CD4-positive, alpha-beta T cell treated with Interleukin-15 for 1 hour (primary cell): Measurements from ENCODE around the gene BMPER.

Experiments
- DNase-seq: peaks from one replicate; pipeline ENCODE4 v3.0.0-alpha.2; 2020

The BMPER gene

DNA sequence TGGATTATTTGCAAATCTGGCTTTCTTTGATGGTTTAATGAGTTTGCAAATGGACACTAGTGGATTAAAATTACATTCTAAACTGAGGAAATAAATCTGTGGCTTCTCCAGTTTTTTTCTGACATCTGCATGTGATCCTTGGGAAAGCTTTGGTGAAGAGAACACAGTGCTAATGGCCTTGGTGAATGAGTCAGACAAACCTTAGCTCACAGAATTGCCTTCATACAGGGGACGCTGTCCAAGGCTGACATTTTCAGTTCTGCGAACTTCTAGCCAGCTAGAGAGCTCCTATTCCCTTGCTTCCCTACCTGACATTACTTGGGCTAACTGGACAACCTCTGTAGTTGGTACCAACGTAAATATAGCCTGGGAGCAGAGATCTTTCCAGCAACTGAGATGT lies 21.2 kb downstream of the BMPER start:
- DNase-seq = no peak

DNA sequence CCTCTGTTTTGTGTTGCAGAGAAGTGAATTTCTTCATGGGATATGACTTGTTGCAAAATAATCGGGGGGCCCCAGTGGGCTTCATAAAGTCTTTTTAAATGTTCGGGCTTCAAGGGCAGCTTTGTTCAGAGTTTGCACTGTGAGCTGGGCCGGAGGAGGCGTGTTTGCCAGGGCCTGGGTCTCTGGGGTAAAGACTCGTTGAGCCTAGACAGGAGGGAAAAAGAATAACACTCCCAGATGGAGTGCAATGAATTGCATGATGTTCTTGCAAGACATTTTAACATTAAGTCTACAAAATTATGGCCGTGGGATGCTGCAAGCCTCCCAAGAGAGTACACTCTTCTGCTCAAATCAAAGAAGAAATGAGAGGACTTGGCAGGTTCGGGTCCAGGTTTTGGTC lies 23.6 kb downstream of the BMPER start:
- no peak for DNase-seq

DNA sequence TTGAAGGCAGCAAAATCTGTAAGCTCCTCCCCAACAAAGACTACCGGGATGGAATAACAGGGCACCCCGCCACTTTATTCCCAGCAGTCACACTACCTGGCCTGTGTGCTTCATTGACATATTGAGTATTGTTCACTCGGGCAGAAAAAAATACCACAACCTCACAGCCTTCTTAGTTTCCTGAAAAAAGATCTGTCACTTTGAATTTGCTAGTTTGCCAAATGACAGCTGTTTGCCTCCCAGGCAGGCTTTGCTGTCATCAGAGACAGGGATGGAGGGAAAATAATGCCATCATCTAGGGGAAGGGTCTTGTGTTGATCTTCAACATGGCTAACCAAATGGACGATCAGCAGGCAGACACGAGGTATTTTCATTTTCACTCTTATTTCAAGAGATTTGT lies 26.9 kb downstream of the BMPER start:
- no peak for DNase-seq

DNA sequence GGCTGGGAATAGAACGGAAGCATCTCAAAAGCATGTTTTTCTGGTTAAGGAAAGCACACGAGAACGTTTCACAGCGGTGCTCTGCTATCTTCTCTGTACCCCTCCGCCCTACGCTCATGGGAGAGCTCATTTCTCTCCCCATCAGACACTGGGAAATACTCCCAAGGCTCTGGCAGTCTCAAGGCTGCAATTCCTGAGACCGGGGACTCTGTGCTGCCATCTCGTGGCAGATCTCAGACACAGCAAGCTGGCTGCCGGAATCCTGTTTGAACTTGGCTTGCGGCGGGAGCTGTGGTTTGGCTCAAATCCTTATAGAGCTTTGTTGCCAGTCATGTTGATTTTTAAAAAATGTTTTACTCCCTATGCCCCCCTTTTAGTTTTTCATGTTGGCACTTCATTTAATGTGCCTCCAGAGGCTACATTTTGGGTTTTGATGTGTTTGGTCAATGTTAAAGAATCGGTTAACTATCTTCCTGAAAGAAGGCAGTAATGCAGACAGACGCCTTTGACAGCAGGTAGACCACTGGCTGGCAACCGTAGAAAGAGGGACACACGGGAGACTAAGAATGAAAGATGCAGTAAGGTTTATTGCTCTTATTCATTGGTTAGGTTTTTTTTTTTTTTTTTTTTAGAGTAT lies 27.6 kb downstream of the BMPER start:
- DNase-seq = peak; percentile 31

DNA sequence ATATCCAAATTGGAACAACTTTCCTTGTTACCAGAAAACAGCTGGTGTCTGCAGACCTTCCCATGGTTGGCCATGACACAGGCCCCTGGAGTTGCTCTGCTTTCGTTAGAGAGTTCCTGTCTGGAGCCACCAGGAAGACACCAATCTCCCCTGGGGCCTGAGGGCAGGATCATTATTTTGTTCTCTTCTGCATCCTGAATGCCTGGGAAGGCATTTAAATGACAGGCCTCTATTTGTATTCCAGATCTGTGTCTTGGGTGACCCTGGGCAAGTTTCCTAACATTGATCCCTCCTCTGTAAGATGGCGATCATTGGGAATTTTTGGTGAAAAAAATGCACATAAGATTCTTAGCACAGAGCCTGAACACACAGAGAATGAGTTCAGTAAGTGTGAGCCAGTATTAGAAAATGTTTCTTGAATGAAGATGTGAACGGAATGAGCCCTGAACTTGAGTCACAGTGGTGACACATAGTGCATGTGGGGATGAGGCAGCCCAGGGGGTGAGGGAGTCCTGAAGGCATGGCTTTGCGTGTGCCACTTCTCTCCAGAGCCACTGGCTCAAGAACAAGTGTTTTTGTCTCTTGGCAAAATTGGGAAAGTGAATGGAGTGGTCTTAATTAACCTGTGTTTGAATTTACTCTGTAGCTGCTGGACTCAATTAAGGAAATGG lies 28.4 kb downstream of the BMPER start:
- DNase-seq = no peak

DNA sequence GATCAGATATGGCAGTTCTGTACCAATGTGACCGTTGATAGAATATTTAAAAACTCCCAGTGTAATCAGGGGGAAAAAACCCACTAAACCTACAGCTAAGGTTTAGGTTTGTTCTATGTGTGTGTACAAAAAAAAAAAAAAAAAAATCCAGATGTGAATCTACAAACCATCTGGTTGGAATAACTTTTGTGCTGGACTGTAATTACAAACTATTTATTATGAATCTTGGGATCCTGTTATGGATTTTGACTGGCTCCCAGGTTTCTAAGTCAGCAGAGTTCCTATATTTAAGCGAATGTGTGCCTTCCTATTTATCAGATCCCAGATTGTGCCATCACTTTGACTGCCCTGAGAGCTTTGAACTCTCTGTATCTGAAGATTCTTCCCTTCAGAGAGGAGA lies 29.1 kb downstream of the BMPER start:
- no peak for DNase-seq

DNA sequence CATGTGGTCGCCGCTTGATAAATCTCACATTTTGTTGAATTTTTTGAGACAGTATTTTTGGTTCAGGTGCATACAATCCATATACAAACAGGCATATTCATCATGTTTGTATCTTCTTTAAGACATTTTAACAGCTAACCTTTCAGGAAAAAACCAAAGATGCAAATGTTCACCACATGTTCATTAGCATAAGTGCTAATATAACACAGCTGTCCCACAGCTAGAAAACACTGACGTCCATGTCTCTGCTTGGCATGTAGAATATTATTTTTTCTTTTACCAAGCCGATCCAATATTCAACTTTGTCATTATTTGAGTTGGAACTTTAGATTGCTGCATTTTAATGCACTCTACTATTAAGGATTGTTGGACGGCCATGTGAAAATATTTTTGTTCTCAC lies 31.2 kb downstream of the BMPER start:
- no peak for DNase-seq

DNA sequence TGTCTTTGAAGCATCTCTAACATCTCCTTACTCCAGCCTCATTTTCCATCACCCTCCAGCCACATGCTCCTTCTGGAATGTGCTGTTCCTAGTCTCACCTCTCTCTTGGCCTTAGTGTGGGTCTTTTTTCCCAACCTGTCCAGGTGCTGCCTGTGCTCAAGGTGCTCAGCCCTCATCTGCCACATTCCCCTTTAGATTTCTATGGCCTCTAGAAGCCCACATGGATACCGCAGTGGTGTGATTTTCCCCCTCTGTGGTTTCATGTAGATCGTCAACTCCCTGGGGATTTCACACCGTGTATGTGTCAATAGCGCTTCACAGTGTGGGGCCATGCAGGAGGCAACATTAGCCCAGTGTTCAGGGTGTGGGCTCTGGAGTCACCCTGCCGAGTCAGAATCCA lies 32.5 kb downstream of the BMPER start:
- no peak for DNase-seq

DNA sequence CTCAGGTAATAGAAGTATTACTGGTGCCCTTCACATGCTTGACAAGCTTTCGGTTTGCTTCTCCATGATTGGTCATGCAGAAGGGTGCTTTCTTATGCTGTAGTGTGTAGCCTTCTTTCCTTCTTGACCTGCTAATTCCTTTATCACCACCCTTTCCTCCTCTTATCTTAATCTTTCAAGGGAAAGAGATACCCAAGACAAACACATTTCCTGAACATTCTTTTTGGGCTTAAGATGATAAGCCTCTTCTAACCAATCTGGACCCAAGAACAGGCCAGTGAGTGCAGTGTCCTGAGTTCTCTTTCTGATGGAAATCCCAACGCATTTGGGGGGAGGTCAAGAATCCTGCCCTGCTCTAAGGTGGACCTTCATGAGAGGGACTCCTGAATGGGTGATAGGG lies 33.8 kb downstream of the BMPER start:
- no peak for DNase-seq

DNA sequence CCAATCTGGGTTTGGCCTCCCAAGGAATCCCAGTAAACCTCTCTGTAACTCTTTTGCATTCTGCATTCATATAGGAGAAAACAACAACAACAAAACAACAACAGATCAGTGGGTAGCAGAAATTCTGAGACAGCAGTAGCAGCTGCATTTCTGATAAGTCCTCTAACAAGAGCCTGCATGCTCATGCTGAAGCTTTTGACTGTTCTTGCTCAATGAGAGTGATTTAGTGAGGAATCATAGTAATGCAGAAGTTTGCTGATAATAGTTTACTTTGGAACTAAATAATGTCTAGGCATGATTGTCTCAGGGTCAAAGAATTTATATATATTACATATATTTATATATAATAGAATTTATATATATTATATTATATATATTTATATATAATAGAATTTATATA lies 35.2 kb downstream of the BMPER start:
- no peak for DNase-seq

DNA sequence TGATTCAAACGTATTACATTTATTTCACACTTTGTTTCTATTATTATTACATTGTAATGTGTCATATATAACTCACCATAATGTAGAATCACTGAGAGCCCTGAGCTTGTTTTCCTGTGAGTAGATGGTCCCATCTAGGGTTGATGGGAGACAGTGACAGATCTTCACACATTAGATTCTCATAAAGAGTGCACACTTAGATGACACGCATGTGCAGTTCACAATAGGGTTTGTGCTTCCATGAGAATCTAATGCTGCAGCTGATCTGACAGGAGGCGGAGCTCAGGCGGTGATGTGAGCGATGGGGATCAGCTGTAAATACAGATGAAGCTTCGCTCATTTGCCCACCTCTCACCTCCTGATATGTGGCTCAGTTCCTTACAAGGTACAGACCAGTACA lies 36.1 kb downstream of the BMPER start:
- DNase-seq = no peak

DNA sequence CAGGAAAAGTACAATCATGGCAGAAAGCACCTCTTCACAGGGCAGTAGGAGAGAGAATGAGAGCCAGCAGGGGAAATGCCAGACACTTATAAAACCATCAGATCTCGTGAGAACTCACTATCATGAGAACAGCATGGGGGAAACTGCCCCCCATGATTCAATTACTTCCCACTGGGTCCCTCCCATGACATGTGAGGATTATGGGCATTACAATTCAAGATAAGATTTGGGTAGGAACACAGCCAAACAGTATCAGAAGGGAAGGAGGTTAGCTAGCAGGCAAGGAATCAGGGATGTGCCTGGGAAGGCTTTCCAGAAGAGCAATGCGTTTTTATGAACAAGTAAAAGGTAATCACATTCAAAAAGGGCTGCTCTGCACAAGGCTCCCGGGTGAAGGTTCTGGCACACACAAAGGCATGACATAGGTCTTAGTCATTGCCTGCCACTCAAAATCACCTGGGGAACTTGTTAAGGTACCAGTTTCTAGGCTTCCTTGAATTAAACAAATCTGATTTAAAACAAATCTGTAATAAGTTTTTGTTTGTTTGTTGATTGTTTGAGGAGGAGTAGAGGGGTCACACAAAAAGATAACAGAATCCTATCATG lies 40.9 kb downstream of the BMPER start:
- no peak for DNase-seq

DNA sequence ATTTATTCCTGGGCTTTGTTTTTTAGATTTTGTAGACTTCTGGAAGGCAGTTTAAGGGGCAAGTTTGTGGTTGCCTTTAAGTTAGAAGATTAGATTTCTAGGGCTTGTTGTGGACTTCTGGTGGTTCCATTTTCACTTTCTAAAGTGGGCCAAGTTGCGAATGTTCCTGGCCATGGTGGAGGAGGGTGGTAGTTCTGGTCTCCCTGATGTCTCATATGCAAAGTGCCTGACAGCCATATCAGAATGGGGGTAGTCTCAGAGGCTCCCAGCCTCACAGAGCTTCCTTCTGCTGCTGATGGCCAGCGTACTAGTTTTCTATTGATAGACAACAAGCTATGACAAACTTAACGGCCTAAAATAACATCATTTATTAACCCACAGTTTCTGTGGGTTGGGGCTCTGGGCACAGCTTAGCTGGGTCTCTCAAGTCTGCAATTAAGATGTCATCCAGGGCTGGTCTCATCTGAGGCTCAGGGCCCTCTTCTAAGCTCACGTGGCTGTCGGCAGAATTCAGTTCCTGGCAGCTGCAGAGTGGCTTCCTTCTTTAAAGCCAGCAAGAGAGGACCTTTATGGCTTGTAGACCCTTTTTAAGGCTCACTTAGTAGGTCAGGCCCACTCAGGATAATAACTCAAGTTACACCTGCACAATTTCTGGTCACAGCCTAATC lies 44.8 kb downstream of the BMPER start:
- DNase-seq = no peak

DNA sequence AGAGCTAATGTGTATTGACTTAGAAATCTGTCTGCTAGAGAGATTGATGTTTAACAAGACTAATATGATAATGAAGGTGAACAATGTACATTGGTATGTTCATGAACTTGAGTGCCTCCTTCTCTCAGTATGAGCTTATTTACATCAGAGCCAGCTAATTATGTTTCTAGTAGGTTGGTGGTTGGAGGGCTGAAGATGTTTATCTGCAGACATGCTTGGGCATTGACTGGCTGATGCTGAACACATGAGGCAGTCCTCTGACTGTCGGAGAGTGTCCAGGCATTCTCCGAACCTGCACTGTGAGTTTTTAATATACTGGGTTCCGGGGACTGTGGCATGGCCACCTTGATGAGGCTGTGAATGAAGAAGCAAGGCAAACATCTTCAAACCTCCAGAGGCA lies 47.5 kb downstream of the BMPER start:
- no peak for DNase-seq

DNA sequence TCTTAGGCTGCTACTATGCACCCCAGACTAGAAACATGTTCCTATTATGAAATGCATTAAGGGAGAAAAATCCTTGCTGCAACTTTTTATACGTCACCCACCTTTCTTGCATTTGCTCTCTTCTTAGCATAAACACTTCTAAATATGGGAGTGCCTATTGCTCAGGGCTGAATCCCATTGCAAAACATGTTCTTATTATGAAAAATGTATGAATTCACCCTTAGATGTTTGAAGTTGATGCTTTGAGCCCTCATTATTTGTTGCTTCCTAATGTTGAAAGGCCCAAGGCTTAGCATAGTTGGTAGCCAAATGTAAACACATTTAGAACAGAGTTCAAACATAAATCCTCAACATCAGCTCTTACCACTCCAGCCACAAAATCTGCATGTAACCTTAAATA lies 52.8 kb downstream of the BMPER start:
- DNase-seq = no peak

DNA sequence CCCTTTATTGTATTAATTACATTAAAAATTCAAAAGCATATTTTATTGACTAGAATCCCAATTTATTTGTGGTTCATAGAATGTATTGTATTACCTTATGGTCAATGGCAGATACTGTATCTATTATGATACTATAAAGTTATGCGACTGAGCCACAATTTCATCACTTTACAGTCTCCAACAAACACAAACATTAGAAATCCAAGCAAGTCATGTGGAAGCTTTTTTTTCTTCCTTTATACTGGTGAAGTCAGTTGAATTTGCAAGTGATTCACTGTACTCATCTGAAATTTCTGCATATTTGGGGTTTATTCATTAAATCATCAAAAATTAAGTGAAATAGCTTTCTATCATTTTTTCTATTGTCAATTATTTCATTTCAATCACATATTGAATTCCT lies 54.3 kb downstream of the BMPER start:
- DNase-seq = no peak

DNA sequence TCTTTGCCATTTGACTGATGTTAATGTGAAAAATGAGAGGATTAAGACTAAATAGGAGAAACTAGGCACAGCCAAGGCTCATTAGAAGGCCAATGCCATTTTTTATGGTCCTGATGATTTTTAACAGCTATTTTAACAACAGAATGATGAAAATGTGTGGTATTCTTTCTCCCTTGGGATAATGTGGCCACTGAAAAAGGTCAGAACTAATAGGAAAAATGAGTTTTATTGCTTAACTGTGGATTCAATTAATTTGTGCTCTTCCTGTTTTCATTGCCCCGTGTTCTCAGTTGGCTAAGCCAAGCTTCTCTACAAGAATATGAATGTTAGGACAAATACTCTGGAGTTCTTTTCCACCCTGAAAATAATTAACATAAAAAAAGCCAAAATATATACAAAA lies 56.6 kb downstream of the BMPER start:
- no peak for DNase-seq

DNA sequence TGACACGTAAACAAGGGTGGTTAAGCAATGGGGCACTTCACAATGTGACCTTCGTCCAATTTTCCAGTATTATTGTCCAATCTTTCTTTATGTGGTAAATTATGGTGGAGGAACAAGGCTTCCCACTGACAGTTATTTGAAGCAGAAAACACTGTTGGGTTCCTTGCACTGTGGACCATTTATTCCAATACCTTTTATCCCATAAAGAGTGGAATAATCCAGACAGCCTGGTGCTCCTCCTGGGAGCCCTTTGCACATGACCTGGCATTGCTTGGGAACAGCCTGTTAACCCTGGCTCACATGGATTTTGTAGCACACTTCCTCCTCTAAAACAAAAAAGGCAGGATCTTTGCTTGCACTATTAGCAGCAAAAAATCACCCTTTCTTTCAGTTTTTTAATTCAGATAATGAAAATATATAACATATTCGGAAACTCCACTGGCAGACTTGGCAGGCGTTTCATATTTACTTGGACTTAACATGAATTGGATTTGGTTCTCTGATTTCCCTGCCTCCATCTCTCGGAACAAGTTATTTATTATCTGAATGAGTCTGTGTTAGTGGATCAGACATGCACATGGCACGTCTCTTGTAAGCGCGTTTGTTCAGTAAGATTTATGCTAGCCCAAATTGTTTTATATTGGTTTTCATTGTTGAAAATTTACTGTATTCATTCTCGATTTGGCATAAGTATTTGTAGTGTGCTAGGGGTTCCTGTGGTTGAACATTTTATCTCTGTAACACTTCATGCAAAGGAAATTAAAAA lies 59.3 kb downstream of the BMPER start:
- no peak for DNase-seq

DNA sequence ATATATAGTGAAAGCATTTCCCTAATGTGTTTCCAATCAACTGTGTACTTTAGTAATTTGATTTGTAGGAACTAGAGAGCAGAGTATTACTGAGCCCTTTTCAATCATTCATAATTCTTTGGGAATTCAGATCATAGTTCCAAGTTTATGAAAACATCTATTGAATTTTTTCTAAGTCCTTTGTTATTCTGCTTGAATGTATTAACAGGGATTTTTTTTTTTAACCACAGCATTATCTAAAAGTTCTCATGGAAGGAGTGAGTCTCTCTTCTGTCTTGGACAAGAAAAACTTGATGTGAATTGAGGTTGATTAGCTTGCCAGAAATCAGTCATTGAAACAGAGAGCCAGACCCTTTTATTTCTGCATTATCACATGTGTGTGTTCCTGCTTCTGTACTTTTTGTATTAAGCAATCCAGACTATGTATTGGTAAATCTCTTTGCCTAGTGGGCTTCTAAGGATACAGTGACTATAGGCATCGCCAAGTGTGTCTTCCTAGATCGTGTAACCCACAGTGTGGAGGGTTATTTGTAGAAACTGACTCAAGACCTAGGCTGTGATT lies 59.9 kb downstream of the BMPER start:
- no peak for DNase-seq

DNA sequence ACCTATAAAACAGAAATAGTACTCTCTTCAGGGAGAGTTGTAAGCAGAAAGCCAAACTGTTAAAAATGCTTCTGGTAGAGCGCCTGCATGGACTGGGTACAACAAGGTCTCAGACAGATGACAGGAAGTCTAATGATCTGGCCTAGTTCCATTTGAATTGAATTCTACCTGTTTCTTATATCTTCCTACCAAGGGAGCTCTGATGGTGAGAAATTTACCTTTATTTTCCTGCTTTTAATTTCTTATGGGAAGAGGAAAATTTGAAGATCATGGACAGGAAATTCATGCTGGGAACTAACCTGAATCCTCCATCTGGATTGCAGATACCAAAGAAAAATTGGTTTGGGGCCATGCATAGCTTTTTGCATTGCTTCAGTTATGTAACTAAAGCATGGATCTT lies 63.3 kb downstream of the BMPER start:
- no peak for DNase-seq

DNA sequence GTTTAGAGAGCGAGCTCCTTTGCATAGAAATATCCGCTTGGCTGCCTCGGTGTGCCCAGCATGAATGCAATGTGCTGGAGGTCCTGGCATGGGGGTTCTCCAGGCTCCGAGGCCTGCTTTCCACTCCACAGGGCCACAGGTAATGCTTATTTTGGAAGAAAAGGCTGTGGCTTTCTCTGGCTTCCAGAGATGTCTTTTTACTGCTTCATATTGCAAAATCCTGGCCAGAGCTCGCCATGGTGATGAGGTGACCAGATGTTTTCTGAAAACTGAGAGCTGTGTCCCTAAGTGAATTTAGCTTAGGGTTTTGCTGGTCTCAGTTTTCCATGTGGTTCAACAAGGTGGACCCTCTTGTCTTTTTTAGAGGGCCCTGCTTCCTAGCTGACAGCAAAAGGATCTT lies 65.2 kb downstream of the BMPER start:
- no peak for DNase-seq

DNA sequence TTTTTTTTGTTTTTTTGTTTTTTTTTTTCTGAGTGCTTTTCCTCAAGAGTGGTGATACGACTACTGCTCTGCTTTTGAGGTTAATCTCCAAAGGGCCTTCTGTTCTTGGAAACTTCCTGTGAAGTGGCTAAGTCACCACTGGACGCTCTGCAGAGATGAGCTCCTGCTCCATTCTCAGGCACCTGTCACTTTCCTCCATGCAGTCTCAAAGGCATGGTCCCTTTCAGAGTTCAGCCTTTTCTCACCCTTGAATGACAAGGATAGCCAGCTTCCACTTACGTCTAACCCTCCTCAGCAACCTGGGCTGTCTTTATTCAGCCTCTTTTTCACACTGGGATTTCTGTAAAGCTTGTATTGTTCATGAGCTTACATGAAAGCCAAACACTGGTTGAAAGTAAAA lies 65.8 kb downstream of the BMPER start:
- DNase-seq = no peak
